Measurements from ENCODE around the gene KANK2.

GRCh38 chr19:11223200-11223599 lies 25.9 kb upstream of the KANK2 start:
- no peak for TF ChIP-seq CTCF (conservative IDR thresholded peaks at IDR 0.05; ENCODE audit: low read depth, low read length)
- TF ChIP-seq POLR2A (IDR thresholded peaks at IDR 0.05; ENCODE audit: low read depth, low read length) = no peak
- no peak for TF ChIP-seq RFX5 (IDR thresholded peaks at IDR 0.05; ENCODE audit: low read depth, low read length)
- TF ChIP-seq MXI1 (IDR thresholded peaks at IDR 0.05; ENCODE audit: borderline replicate concordance, low read depth, low read length) = no peak

All from IMR-90 (cell line).